ENCODE measurements around the gene TRIM65.
A peak's percentile ranks its signal among the peaks of the same experiment; 100 is the strongest.
"Not testable (repeated sequence)": the region's sequence is repeated elsewhere in the genome, so short reads cannot be mapped to it uniquely, and the experiment has no call there.

TRIM65 gene

DNA sequence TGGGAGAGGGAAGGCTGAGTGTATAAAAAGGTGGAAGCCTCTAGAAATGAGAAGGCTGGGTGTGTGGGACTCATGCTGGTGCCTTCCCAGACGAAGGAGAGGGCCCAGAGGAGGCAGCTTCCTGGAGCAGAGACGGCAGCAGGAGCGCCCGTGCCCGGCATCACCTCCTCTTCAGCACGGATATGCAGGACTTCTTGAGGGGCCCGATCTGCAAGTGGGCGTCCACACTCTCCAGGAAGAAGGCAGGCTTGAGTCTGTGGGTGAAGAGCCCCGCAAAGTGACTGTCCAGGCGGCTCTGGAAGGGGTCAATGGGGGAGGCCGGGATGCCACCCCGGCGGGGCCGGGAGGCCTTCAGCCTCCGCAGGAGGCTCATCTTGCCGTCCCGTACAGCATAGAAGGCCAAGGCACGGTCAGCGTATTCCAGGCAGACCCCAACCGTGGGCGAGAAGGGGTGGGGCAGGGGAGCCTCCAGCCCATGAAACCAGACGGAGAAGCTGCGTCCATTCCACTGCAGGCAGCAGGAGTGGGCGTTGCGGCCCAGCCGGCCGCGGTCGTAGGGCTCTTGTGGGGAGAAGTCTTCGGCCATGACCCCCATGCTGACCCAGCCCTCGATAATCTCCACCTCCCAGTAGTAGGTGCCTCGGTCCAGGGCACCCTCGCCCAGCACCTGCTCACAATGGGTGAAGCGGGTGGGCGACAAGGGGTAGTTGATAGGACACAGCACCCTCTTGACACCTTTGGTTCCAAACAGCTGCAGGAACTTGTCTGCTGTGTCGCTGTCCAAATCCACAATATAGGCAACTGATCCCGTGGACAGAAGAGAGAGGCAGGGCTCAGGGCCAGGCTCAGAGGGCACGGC, 22.2 kb downstream of the TRIM65 start:
- DNase-seq, result no peak

DNA sequence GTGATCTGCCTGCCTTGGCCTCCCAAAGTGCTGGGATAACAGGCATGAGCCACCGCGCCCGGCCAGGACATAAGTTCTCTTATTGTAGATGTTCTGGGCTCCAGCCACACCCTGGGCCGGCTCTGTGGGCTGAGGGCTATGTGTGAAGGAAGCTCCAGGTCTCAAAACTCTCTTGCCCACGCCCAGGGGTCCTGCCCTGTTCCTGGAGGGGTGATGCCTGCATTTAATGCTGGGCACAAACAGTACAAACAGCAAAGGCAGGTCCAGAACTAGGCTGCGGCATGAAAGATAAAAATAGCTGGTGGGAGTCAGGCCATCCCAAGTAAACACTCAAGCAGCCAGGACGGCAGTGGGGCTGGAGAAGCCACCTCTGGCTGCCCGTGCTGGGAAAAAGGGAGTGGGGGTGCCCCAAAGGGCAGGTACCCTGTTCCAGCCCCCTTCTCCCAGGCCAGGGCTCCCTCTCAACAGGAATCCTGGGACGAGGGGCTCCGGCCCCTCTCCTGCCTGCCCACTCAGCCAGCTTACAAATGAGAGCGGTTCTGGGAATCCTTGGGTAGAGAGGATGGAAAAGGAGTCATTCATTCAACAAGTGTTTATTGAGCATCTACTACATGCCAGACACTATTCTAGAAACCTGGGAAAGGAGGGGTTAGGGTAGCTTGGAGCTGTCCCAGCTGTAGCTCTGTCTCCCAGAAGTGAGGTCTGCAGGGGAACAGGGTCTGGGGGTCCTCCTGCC, 23.0 kb downstream of the TRIM65 start:
- DNase-seq, result no peak

DNA sequence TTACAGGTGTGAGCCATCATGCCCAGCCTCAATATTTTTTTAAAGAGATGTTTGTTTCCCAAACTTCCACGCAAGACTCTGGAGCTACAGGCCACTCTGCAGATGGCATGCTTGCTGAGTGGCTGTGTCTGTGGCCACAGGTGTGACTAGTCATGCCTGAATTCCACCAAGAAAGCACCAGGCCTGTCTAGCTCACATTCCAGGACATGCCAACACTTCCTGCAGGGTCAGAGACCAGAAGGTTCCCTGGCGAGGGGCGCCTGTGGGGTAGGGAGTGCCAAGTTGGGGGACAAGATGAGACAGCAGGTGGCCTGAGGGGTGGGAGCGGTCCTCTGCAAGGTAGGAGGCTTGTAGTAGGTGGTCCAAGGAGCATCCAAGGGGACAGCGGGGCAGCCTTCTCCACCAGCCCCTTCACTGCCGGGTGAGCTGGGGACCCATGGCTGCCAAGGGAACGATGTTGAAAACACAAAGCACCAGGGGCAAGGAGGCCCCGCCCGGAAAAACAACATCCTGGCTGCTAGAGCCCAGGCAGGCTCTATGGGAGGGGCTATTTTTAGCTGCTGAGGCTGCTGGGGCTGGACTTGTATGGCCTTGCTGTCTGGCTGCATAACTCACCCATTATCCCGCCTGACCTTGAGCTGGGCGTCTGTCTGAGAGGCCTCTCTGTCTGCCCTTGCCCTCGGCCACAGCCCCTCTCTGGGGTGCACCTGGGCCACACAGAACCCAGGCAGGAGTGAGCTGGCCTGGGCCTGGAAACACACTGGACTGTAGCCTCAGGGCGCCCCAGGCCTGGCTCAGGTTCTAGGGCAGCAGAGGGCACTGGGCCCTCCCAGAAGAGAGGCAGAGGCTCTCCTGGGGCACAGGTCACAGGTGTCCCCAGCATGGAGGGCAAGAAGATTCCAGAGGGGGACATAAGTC, 24.1 kb downstream of the TRIM65 start:
- no peak for DNase-seq

DNA sequence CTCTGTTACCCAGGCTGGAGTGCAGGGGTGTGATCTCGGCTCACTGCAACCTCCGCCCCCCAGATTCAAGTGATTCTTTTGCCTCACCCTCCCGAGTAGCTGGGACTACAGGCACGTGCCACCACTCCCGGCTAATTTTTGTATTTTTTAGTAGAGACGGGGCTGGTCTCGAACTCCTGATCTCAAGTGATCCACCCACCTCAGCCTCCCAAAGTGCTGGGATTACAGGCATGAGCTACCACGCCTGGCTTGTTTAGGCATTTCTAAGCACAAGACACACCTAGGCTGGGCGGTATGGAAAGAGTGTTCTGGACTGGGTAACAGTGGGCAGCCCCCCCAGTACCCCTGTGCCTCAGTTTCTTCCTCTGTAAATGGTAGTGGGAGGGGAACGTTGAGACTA, 26.5 kb downstream of the TRIM65 start:
- DNase-seq, result not testable (repeated sequence)

DNA sequence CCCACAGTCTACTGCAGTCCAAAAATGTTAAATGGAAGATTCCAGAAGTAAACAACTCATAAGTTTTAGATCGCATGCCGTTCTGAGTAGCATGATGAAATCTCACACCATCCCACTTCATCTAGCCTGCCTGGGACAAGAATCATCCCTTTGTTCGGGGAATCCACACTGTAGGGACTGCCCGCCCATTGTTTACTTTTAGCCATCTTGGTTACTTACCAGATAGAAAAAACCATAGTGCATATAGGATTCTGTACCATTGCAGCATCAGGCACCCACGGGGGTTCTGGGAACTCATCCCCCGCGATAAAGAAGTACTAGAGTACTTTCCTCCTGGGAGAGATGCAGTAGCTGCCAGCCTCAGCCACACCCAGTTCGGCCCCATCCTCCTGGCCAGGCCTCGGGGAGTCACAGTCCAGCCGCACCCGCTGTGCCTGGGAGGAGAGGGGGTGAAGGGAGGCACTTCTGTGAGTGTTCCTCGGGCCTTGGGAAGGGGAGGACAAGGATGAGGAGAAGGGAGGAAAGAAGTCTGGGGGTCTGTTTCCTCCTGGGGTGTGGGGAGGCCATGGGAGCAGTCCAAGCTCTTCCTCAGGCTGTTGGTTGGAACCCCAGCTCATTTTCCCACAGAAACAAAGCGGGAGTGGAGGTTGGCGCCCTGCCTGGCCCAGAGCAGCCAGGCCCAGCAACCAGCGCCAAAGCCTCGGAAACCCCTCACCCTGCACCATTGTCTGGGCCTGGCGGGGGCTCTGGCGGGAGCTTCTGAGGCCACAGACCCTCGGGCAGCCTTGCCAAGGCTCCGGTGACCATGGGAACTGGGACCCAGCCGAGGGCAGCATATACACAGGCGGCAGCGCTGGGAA, 27.2 kb downstream of the TRIM65 start:
- no peak for DNase-seq

DNA sequence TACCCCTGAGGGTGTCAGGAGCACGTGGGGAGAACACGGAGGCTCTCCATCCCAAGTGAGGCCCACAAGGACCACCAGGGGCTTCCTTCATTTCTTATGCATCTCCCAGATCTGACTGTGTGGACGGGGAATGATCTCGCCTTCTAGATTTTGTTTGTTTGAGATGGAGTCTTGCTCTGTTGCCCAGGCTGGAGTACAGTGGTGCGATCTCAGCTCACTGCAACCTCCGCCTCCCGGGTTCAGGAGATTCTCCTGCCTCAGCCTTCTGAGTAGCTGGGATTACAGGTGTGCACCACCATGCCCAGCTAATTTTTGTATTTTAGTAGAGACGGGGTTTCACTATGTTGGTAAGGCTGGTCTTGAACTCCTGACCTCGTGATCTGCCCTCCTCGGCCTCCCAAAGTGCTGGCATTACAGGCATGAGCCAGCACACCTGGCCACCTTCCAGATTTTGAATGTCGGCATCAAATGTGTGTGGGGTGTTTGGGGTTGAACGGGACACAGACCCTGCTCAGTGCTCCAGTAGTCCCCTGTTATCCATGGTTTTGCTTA, 27.9 kb downstream of the TRIM65 start:
- not testable (repeated sequence) for DNase-seq

DNA sequence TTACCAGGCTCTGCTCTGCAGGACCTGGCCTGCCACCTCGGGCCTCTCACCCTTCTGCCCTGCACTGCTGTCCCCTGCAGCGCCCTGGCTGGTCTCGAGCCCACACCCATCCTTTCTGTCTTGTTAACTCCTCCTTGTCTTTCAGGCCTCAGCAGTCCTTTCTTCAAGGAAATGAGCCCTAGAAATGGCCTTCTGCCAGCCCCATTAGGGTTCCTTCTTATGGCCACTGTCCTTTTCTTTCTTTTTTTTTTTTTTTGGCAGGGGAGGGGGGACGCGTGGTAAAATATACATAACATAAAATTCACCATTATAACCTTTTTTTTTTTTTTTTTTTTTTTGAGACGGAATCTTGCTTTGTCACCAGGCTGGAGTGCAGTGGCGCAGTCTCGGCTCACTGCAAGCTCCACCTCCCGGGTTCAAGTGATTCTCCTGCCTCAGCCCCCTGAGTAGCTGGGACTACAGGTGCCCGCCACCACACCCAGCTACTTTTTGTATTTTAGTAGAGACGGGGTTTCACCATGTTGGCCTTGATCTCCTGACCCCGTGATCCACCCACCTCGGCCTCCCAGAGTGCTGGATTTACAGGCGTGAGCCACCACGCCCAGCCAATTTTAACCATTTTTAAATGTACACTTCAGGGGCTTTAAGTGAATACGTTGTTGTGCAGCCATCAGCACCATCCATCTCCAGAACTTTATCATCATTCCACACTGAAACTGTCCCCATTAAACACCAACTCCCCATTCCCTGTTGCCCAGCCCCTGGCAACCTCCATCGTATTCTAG, 31.2 kb downstream of the TRIM65 start:
- not testable (repeated sequence) for DNase-seq

DNA sequence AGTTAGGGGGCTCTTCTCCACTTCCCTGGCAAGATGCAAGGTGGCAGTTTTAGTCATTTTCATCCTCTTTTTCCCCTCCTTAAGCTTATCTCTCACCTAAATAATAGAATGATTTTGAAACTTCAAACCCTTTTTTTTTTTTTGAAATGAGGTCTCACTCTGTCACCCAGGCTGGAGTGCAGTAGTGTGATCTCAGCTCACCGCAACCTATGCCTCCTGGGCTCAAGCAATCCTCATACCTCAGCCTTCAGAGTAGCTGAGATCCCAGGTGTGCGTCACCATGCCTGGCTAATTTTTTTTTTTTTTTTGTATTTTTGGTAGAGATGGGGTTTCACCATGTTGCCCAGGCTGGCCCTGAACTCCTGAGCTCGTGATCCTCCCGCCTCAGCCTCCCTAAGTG, 31.9 kb downstream of the TRIM65 start:
- DNase-seq, result not testable (repeated sequence)

DNA sequence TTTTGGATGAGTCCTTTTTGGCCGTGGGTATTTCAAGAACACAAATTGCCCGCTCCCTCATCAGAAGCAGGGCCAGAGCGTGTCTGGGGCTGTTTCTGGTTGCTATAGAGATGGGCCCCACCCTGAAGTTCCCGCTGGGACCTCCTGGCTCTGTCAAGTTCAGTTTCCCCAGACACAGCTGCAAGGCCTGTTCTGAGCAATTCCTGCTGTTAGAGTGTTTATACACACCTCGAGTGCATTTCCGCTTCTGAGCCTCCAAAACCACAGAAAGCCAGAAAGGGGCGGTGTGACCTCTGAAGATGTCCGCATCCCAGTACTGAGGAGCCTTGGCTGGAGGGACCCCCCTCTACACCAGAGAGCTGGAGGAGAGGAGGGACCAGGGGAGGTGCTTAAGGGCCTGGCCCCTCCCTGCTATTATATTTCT, 32.3 kb downstream of the TRIM65 start:
- no peak for DNase-seq

DNA sequence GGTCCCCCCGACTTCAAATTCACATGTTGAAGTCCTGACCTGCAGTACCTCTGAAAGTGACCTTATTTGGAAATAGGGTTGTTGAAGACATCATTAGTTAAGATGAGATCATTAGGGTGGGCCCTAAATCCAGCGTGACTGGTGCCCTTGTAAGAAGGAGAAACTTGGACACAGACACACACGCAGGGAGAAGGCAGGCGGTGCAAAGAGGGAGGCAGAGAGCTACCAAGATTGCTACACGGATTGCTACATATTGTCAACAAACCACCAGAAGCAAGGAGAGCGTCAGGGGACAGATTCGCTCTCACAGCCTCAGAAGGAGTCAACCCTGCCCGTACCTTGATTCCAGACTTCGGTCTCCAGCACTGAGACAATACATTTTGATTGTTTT, 34.8 kb downstream of the TRIM65 start:
- no peak for DNase-seq

DNA sequence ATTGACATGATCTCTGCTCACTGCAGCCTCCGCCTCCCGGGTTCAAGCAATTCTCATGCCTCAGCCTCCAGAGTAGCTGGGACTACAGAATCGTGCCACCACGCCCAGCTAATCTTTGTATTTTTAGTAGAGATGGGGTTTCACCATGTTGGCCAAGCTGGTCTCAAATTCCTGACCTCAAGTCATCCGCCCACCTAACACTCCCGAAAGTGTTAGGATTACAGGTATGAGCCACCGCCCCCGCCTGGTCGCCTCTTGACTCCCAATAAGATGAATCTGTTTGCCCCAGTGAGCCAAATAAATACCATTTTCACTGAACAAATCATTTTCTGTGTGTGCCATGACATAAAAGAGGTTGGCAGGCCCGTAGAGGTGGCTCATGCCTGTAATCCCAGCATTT, 37.4 kb downstream of the TRIM65 start:
- DNase-seq, result not testable (repeated sequence)

DNA sequence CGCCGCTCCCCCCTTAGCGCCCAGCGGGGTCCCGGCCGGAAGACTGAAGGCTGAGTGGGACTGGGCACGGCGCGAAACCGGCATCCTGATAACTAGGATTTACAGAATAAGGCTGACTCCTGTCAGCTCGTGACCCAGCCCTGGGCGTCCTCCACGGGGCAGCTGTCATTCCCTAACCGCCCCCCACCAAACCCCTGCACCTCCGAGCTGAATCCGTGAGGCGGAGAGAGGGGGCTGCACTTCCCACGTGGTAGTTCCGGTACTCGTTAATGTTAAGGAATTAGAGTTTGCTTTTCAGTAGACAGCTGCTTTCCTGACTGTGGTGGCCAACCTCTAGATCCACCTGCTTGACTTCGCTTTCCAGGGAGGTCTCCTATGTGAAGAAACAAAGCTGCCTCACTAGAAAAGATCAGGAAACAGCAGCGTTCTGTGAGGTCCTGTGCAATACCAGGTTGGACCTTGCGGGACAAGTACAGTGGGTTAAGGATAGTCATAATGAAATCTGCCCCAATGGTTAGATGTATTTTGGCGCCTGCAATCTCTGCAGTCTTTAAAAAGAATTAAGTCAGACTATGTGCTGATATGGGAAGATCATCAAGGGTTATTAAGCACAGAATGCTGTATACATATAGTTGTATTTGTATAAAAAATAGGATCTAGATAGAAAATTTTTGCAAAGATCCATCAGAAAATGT, 40.5 kb downstream of the TRIM65 start:
- DNase-seq, result no peak

DNA sequence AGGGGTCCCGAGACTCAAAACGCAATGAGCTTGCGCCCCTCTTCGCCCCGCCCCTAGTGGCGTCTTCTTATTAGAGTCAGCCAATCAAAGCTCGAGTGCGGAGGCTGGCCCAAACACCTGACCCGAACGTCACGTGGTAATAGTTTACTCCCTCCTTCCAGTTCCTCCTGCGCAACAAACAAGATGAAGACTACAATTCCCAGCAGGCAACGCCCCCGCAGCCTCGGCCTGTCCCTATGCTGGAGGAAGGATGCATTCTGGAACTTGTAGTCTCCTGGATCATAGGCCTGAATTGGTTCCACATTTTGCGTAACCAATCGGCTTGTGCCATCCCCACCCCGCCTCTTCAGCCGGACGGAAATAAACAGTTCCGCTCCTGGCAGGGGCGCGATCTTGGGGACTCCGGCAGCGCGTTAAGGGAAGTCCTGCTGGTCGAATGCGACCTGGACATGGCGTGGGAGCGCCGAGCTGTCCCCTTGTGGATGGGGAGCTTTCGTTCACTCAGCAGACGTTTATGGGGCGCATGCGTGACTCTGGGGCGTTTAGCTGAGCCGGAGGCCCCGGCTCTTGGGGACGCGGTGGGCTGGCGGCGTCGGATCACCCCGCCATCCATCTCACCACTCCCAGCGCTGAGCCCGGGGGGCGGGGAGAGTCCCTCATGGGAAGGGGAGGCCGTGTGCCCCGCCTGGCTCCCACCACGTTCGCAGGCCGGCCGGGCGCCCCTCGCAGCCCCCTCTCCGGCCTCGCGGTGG, 41.3 kb downstream of the TRIM65 start, which contains the start of gene WBP2:
Gene WBP2, minus strand, starts transcription at position 26 of the 752 bp plus-strand sequence. CDS start 38 bp downstream, outside the sequence.
- DNase-seq, result peak; percentile 98

DNA sequence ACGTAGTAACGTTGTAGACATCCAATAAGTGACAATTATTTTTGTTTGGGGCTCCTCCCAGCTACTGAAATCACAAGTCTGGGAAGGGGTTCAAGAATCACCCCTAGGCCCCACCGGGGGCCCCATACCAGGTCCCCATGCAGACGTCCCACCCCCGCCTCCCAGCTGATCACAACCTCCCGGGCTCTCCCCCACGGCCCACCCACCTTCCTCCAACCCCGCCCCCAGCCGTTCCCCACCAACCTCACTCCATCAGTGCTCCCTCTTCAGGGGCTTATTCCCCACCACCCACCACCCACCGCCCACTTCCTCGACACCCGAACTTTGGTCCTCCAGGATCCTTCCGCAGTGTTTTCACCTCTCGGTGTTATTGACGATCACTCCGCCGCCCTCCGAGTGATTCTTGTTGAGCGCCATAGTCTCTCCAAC, 41.9 kb downstream of the TRIM65 start:
- no peak for DNase-seq

DNA sequence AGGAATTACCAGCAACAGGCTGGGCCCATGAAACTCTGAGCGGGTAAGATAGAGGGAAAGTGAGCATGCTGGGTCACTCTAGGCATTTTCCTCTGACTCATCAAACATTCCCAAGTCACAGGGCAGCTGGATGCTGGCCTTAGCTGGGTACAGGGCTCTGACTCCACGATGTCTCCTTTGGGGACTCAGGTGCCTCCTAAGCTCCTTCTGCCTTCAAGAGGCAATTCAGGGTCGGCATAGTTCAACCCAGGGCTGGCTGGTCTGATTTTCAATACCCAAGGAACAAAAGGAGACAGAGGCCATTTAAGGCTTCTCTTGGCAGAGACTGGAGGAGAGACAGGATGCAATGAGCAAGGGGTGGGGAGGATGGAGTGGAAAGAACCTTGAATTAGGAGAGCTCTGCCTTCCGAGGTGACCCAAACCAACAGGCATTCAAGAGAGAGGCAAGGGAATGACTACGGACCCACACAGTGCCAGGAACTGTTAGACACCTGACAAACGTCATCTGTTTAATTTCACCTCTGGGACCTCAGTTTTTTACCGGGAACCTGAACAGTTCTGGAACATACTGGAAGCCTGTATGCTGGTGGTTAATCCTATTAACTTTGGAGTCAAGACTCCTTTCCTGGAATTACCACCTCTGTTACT, 42.5 kb downstream of the TRIM65 start:
- no peak for DNase-seq

DNA sequence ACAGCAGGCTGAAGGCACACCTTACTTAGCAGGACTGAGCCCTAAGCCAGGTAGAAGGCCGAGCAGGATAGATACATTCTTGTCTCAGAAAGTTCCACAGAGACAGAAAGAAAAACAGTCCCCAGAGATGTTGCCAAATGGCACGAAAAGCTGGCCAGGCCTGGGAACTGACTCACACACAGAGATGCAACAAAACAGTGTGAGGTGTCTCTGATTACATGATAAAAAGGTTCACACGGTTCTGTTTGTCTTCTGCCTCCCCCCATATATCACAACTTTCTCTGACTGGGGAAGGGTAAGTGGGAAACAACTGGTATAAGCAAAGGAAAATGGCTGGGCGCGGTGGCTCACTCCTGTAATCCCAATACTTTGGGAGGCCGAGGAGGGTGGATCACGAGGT, 43.3 kb downstream of the TRIM65 start:
- no peak for DNase-seq

DNA sequence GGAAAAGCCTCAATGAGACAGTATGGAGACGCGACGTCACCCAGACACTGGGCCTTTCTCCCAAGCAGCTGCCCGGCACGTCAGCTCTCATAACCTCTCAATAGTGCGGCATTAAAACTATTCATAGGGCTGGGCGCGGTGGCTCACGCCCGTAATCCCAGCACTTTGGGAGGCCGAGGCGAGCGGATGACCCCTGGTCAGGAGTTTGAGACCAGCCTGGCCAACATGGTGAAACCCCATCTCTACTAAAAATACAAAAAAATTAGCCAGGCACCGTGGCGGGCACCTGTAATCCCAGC, 45.1 kb downstream of the TRIM65 start:
- DNase-seq, result not testable (repeated sequence)

DNA sequence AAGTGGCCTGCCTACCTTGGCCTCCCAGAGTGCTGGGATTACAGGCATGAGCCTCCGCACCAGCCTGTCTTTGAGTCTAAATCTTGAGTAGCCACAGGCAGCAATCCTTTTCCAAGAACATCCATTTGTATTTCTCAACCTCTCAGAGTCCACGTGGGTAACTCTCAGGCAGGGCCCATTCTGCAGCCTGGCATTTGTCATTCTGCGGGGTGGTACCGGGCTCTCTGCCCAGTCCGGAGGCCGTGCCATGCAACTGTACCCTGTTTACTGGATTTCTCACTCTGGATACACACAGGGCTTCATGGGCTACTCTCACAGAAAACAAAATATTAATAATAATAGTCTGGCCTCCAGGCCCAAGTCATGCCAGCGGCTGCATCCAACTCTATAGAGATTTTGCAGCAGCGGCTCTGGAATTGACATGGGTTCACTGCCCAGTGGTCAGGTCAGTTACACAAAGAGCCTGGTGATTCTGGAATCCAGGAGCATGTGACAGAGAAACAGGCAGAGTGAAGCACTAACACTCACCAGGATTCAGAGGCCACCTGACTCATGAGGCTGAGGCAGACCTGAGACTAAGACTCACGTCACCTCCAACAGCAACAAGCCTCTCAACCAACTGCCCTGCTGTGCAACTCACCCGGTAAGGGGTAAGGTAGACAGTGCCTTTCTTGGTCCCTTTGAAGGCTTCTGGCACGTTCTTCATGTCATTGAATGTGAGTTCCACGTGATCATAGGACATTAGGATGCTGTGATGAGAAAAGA, 45.6 kb downstream of the TRIM65 start:
- DNase-seq, result no peak

Data from NCI-H187 treated with DMSO at 0.1 percent for 48 hours (cell line).